ENCODE results near the gene USP24. TPM values are rescaled to one million over a fixed set of nuclear protein-coding genes. Genes with fewer than 3 reads are reported as not detected.

Gene USP24
- total RNA-seq, 1 experiment from 2014 or later, result 54.6 TPM

DNA sequence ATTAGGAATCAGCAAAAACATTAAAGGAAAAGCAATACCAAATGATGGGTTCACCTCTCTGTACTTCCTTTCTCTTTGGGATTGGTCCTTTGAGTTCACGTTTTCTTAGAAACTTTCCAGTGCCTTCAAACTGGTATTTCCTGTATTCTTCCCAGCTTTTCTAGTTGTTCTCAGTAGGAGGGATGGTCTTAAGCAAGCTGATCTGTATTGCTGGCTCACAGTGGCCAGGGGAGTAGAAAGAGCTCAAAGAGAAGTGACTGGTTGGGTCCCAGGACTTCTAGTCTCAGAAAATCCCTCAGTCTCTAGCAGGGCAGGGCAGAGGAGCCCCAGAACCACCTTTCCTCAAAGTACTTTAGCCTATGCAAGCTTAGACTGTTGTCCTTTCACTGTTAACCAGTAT, 10.1 kb upstream of the USP24 start:
- intact Hi-C loops (cut with micrococcal nuclease; ENCODE audit: unreplicated experiment), result no loop called here
- Histone ChIP-seq H3K4me3 (ENCODE audit: low read depth, low read length, poor library complexity, severe bottlenecking) (no peak overlapping the region), H3K9me3 (ENCODE audit: low read depth, low read length, poor library complexity, severe bottlenecking) (no peaks in the 10 kb centered on the region), H3K36me3 (ENCODE audit: insufficient read depth, low read length, poor library complexity, severe bottlenecking) (no peaks in the 10 kb centered on the region), H3K27ac (ENCODE audit: low read depth, low read length, poor library complexity, severe bottlenecking) (no peak overlapping the region), H3K4me1 (ENCODE audit: insufficient read depth, low read length, poor library complexity, severe bottlenecking) (no peaks in the 10 kb centered on the region), H3K27me3 (replicated peaks; ENCODE audit: insufficient read depth, low read depth, low read length, poor library complexity) (no peaks in the 10 kb centered on the region)
- no peak for DNase-seq (ENCODE audit: low spot score)
- no TSS peak for BruUV-seq (replicated peaks)
- CTCF ChIA-PET, result no interaction called here
- POLR2A ChIA-PET (ENCODE audit: low non-redundant PET), result no interaction called here
- no peak for TF ChIP-seq EZH2 (IDR thresholded peaks at IDR 0.05; ENCODE audit: borderline replicate concordance, low read depth, low read length, poor library complexity, severe bottlenecking)
- TF ChIP-seq, protein P1, sequence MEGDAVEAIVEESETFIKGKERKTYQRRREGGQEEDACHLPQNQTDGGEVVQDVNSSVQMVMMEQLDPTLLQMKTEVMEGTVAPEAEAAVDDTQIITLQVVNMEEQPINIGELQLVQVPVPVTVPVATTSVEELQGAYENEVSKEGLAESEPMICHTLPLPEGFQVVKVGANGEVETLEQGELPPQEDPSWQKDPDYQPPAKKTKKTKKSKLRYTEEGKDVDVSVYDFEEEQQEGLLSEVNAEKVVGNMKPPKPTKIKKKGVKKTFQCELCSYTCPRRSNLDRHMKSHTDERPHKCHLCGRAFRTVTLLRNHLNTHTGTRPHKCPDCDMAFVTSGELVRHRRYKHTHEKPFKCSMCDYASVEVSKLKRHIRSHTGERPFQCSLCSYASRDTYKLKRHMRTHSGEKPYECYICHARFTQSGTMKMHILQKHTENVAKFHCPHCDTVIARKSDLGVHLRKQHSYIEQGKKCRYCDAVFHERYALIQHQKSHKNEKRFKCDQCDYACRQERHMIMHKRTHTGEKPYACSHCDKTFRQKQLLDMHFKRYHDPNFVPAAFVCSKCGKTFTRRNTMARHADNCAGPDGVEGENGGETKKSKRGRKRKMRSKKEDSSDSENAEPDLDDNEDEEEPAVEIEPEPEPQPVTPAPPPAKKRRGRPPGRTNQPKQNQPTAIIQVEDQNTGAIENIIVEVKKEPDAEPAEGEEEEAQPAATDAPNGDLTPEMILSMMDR (conservative IDR thresholded peaks at IDR 0.05; ENCODE audit: low read depth, low read length), result no peak

DNA sequence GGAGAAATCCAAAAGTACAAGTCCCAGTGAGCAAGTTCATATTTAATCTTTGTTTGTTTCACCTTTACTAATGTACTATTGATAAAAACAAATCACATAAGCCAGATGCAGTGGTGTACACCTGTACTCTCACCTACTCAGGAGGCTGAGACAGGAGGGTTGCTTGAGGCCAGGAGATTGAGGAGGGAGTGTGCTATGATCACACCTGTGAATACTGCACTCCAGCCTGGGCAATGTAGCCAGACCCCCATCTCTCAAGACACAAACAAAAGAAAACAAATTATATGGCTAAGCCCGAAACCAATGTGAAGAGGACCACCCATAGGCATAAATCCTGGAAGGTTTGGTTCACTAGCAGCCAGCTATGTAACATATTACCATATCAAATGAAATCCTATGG, 9.6 kb upstream of the USP24 start:
- Histone ChIP-seq H3K4me3 (ENCODE audit: low read depth, low read length, poor library complexity, severe bottlenecking) (no peak overlapping the region), H3K27ac (ENCODE audit: low read depth, low read length, poor library complexity, severe bottlenecking) (no peak overlapping the region), H3K4me1 (ENCODE audit: insufficient read depth, low read length, poor library complexity, severe bottlenecking) (no peaks in the 10 kb centered on the region), H3K27me3 (replicated peaks; ENCODE audit: insufficient read depth, low read depth, low read length, poor library complexity) (no peaks in the 10 kb centered on the region), H3K9me3 (ENCODE audit: low read depth, low read length, poor library complexity, severe bottlenecking) (no peaks in the 10 kb centered on the region), H3K36me3 (ENCODE audit: insufficient read depth, low read length, poor library complexity, severe bottlenecking) (no peaks in the 10 kb centered on the region)
- no peak for DNase-seq (ENCODE audit: low spot score)
- CTCF ChIA-PET, result no interaction called here
- intact Hi-C loops (cut with micrococcal nuclease; ENCODE audit: unreplicated experiment), result no loop called here
- TF ChIP-seq, protein P1 (conservative IDR thresholded peaks at IDR 0.05; ENCODE audit: low read depth, low read length), result no peak
- no peak for TF ChIP-seq EZH2 (IDR thresholded peaks at IDR 0.05; ENCODE audit: borderline replicate concordance, low read depth, low read length, poor library complexity, severe bottlenecking)
- BruUV-seq (replicated peaks), result no TSS peak
- POLR2A ChIA-PET (ENCODE audit: low non-redundant PET), result no interaction called here

GRCh38 chr1:55222152-55222551, 7.0 kb upstream of the USP24 start:
- Histone ChIP-seq H3K4me1 (ENCODE audit: insufficient read depth, low read length, poor library complexity, severe bottlenecking) (no peaks in the 10 kb centered on the region), H3K9me3 (ENCODE audit: low read depth, low read length, poor library complexity, severe bottlenecking) (no peaks in the 10 kb centered on the region), H3K27me3 (replicated peaks; ENCODE audit: insufficient read depth, low read depth, low read length, poor library complexity) (no peaks in the 10 kb centered on the region), H3K27ac (ENCODE audit: low read depth, low read length, poor library complexity, severe bottlenecking) (no peak overlapping the region), H3K4me3 (ENCODE audit: low read depth, low read length, poor library complexity, severe bottlenecking) (no peak overlapping the region), H3K36me3 (ENCODE audit: insufficient read depth, low read length, poor library complexity, severe bottlenecking) (no peaks in the 10 kb centered on the region)
- ChIA-PET POLR2A (ENCODE audit: low non-redundant PET) (no interaction called here), CTCF (no interaction called here)
- no peak for DNase-seq (ENCODE audit: low spot score)
- intact Hi-C loops (cut with micrococcal nuclease; ENCODE audit: unreplicated experiment), result no loop called here
- BruUV-seq (replicated peaks), result no TSS peak
- TF ChIP-seq EZH2 (IDR thresholded peaks at IDR 0.05; ENCODE audit: borderline replicate concordance, low read depth, low read length, poor library complexity, severe bottlenecking), result no peak
- TF ChIP-seq, protein P1 (conservative IDR thresholded peaks at IDR 0.05; ENCODE audit: low read depth, low read length), result no peak
